Activated B cell treated with CpG ODN at 0.5 μM for 24 hours (primary cell): ENCODE measurements around the gene PCSK2. TPM values are rescaled to one million over a fixed set of nuclear protein-coding genes. Genes with fewer than 3 reads are reported as not detected.

Experiments
- ATAC-seq: fragments of 200-7000 bp; cut with Tn5 transposase; one replicate; pipeline ENCODE4 v1.10.0; 2021; ENCODE audit warnings: low read depth, mild to moderate bottlenecking, moderate library complexity
- CTCF ChIA-PET: fragments of 350-600 bp; sonication (Branson Sonifier 250); formaldehyde crosslinking; loops from one replicate; lab custom pipeline; 2021; ENCODE audit warnings: antibody characterized with exemption; lab: Charles Lee
- POLR2A ChIA-PET: fragments of 350-600 bp; sonication (Branson Sonifier 250); formaldehyde crosslinking; loops from one replicate; lab custom pipeline; 2021; ENCODE audit warnings: antibody characterized with exemption; lab: Charles Lee
- DNase-seq: peaks from one replicate; pipeline ENCODE4 v3.0.0; 2022
- H3K27ac Mint-ChIP-seq: one replicate; pipeline ENCODE4 v1.8.0; 2020; ENCODE audit warnings: mixed read lengths
- H3K27me3 Mint-ChIP-seq: one replicate; pipeline ENCODE4 v1.8.0; 2021; ENCODE audit warnings: mixed read lengths
- H3K36me3 Mint-ChIP-seq: one replicate; pipeline ENCODE4 v1.8.0; 2021; ENCODE audit warnings: low read depth, mixed read lengths
- H3K4me1 Mint-ChIP-seq: one replicate; pipeline ENCODE4 v1.8.0; 2021; ENCODE audit warnings: mixed read lengths
- H3K4me3 Mint-ChIP-seq: one replicate; pipeline ENCODE4 v1.8.0; 2020; ENCODE audit warnings: mild to moderate bottlenecking, mixed read lengths
- H3K9me3 Mint-ChIP-seq: one replicate; pipeline ENCODE4 v1.8.0; 2020; ENCODE audit warnings: mixed read lengths
- intact Hi-C: fragments of 100-400 bp; cut with micrococcal nuclease; formaldehyde crosslinking; loops from one replicate; pipeline ENCODE4 v1.15.1; 2024
- total RNA-seq: library from RNA; stranded (reverse); gene quantifications from 2 replicates; pipeline ENCODE4 v1.2.3, GENCODE V29; 2022
- TF ChIP-seq, protein P1 (sequence below): fragments of 200-600 bp; IDR thresholded peaks from one replicate; pipeline ENCODE4 v1.8.0; 2022; ENCODE audit warnings: antibody characterized with exemption, mild to moderate bottlenecking

The PCSK2 gene
- total RNA-seq, 1 donor from 2014 or later = not detected

DNA sequence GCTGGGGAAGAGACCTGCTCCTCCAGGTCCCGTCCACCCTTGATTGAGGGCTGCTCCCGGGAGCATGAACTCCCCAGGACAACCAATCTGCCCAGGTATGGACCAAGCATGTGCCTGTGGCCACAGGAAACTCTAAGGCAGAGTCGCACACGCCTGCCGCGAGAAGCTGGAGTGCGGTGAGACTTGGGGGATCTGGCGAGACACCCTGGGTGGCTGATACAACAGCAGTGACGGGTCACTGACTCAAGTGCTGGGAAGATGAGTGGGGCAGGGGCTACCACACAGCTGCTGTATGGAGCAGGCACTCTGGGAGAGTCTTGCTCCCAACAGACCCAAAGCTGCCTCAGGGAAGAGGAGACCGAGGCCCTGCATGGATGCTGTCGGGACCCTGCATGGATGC lies 264.2 kb downstream of the PCSK2 start:
- ChIA-PET POLR2A (no interaction called here), CTCF (no interaction called here)
- DNase-seq (no peak), ATAC-seq (no peak)
- Mint-ChIP-seq H3K27me3 (peaks cover 8% of the 10 kb centered on the region), H3K4me3 (no peak overlapping the region), H3K36me3 (no peaks in the 10 kb centered on the region), H3K4me1 (no peaks in the 10 kb centered on the region), H3K9me3 (no peaks in the 10 kb centered on the region), H3K27ac (no peak overlapping the region)
- intact Hi-C loops = no loop called here
- TF ChIP-seq, protein P1, sequence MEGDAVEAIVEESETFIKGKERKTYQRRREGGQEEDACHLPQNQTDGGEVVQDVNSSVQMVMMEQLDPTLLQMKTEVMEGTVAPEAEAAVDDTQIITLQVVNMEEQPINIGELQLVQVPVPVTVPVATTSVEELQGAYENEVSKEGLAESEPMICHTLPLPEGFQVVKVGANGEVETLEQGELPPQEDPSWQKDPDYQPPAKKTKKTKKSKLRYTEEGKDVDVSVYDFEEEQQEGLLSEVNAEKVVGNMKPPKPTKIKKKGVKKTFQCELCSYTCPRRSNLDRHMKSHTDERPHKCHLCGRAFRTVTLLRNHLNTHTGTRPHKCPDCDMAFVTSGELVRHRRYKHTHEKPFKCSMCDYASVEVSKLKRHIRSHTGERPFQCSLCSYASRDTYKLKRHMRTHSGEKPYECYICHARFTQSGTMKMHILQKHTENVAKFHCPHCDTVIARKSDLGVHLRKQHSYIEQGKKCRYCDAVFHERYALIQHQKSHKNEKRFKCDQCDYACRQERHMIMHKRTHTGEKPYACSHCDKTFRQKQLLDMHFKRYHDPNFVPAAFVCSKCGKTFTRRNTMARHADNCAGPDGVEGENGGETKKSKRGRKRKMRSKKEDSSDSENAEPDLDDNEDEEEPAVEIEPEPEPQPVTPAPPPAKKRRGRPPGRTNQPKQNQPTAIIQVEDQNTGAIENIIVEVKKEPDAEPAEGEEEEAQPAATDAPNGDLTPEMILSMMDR = no peak

DNA sequence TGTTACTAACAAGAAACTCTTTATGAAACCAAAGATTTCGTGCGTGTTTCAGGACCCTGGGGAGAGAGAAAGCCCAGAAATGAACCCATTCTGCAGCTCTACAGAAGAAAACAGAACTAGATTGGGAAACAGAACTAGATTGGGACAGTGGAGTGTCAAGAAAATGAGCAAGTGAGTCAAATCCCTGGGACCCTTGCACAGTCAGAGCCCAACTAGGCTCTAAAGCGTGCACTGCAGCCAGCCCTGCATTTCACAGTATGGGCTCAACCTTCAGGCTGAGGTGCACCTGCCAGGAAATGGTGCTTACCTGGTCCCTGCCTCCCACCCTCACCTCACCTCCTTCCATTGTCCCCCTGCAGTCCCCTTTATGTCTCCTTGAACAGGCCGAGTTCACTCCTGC lies 264.6 kb downstream of the PCSK2 start:
- intact Hi-C loops = no loop called here
- DNase-seq (no peak), ATAC-seq (no peak)
- Mint-ChIP-seq H3K4me1 (no peaks in the 10 kb centered on the region), H3K27ac (no peak overlapping the region), H3K9me3 (no peaks in the 10 kb centered on the region), H3K36me3 (no peaks in the 10 kb centered on the region), H3K4me3 (no peak overlapping the region), H3K27me3 (peaks cover 10% of the 10 kb centered on the region)
- ChIA-PET POLR2A (no interaction called here), CTCF (no interaction called here)
- TF ChIP-seq, protein P1 = no peak

DNA sequence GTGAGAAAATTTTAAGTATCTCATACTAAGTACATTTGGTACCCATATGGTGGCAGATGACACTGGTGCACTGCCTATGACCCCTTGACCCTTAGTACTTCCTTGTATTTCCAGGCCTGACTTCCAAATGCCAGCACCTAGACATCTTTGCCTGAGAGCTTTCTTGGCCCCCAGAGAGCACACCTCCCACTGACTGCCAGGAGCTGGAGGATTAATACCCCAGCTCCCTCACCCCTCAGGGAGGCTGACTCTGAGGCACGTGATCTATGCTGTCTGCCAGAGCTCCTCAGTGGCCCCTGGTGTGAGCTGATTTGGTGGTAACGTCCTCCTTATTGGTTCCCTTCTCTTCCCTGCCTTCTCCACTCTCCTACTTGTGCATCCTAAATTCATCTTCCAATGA lies 266.3 kb downstream of the PCSK2 start:
- no peaks in the 10 kb centered on the region for H3K36me3 Mint-ChIP-seq
- no peaks in the 10 kb centered on the region for H3K4me1 Mint-ChIP-seq
- no peak overlapping the region for H3K27ac Mint-ChIP-seq
- H3K27me3 Mint-ChIP-seq = peaks cover 7% of the 10 kb centered on the region
- no peaks in the 10 kb centered on the region for H3K9me3 Mint-ChIP-seq
- ChIA-PET POLR2A (no interaction called here), CTCF (no interaction called here)
- intact Hi-C loops = no loop called here
- no peak for ATAC-seq
- TF ChIP-seq, protein P1 = no peak
- H3K4me3 Mint-ChIP-seq = no peak overlapping the region
- no peak for DNase-seq

DNA sequence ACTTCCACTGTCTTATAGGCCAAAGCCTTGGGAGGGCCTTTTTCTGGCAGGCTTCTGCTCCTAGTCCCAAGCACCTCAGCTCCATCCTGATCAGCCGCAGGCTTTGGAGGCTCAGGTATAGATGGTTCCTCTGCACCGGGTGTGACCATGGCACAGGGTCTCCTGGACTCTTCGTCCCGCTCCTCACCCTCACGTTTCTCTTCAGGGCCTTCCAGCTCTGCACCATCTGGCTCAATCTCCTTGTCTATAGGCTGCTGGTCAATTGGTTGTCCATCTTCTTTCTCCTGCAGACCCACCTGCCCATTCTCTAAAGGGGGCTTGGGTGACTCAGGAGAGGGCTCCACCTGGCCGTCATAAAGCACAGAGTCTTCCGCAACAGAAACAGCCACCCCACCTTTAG lies 267.4 kb downstream of the PCSK2 start:
- Mint-ChIP-seq H3K4me3 (no peak overlapping the region), H3K27me3 (peaks cover 5% of the 10 kb centered on the region), H3K27ac (no peak overlapping the region), H3K9me3 (no peaks in the 10 kb centered on the region), H3K4me1 (no peaks in the 10 kb centered on the region), H3K36me3 (no peaks in the 10 kb centered on the region)
- ChIA-PET CTCF (no interaction called here), POLR2A (no interaction called here)
- intact Hi-C loops = no loop called here
- ATAC-seq (no peak), DNase-seq (no peak)
- TF ChIP-seq, protein P1 = no peak

DNA sequence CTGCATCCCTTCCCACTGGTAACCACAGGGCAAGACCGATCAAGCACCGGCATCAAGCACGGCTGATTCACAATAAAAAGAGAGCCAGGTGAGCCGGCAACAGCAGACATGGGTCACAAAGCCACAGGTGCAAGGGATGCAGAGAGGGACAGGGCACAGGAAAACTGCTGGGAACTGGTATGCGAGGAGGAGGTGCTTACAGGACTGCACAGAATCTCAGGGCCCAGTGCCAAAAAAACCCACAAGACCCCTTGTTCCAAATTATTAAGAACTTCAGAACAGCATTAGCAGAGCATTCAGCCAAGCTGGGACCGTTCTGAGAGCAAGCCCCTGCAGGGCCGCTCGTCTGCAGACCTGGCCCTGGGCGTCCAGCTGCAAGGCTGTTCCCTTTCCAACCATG lies 269.0 kb downstream of the PCSK2 start:
- ATAC-seq = no peak
- H3K4me3 Mint-ChIP-seq = no peak overlapping the region
- ChIA-PET CTCF (no interaction called here), POLR2A (no interaction called here)
- no peaks in the 10 kb centered on the region for H3K9me3 Mint-ChIP-seq
- H3K4me1 Mint-ChIP-seq = no peaks in the 10 kb centered on the region
- no peaks in the 10 kb centered on the region for H3K36me3 Mint-ChIP-seq
- H3K27me3 Mint-ChIP-seq = peaks cover 6% of the 10 kb centered on the region
- intact Hi-C loops = no loop called here
- TF ChIP-seq, protein P1 = no peak
- DNase-seq = no peak
- no peak overlapping the region for H3K27ac Mint-ChIP-seq
